ENCODE data around the gene NEU1.

Gene NEU1

GRCh38 chr6:31905041-31905440 lies 42.4 kb upstream of the NEU1 start:
- in situ Hi-C loops (cut with MboI; ENCODE audit: low sequenced_read_pairs, unreplicated experiment), result no loop called here
- DNase-seq (ENCODE audit: low spot score), result no peak
- TF ChIP-seq CTCF (IDR thresholded peaks at IDR 0.05; ENCODE audit: borderline replicate concordance, control extremely low read depth, extremely low read depth, insufficient read depth, missing control alignments), result no peak

GRCh38 chr6:31903957-31904356 lies 41.3 kb upstream of the NEU1 start:
- in situ Hi-C loops (cut with MboI; ENCODE audit: low sequenced_read_pairs, unreplicated experiment), result no loop called here
- DNase-seq (ENCODE audit: low spot score), result no peak

GRCh38 chr6:31901953-31902643 lies 39.5 kb upstream of the NEU1 start, which contains the start of gene ZBTB12:
Gene ZBTB12 (minus strand): TSS chr6:31902086. CDS start chr6:31901305, 781 bp downstream.
- in situ Hi-C loops (cut with MboI; ENCODE audit: low sequenced_read_pairs, unreplicated experiment), result no loop called here
- TF ChIP-seq CTCF (IDR thresholded peaks at IDR 0.05; ENCODE audit: borderline replicate concordance, control extremely low read depth, extremely low read depth, insufficient read depth, missing control alignments), result no peak
- DNase-seq (ENCODE audit: low spot score), result peak; percentile 95

More at GRCh38 chr6:31903957-31904356, 41.3 kb upstream of the NEU1 start:
- no peak for TF ChIP-seq CTCF (IDR thresholded peaks at IDR 0.05; ENCODE audit: borderline replicate concordance, control extremely low read depth, extremely low read depth, insufficient read depth, missing control alignments)

DNA sequence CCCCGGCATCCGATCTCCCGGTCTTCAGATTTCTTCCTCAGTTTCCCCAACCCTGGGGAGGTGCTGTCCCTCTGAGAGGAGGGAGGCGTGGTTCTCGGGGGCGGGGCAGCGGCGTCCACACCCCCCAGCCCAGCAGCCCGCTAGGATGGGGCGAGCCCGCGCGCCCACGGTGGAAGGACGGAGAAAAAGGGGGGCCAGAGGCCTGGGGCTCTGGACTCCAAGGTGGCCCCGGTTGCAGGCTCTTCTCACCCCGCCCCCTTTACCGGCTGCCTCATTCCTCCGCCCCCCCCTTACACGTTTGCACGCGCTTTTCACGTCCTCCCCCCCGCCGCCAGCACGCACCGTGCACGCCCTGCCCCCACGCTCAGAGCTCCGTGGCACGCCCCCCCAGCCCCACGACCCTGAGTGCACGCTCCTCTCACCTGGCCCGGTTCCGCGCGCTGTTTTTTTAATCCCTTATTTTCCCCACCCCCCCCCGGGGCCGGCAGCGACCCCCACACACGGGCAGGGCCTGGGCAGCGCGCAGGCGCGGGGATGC lies 38.9 kb upstream of the NEU1 start:
- TF ChIP-seq CTCF (IDR thresholded peaks at IDR 0.05; ENCODE audit: borderline replicate concordance, control extremely low read depth, extremely low read depth, insufficient read depth, missing control alignments), result no peak
- in situ Hi-C loops (cut with MboI; ENCODE audit: low sequenced_read_pairs, unreplicated experiment), result no loop called here
- DNase-seq (ENCODE audit: low spot score), result peak; percentile 81

DNA sequence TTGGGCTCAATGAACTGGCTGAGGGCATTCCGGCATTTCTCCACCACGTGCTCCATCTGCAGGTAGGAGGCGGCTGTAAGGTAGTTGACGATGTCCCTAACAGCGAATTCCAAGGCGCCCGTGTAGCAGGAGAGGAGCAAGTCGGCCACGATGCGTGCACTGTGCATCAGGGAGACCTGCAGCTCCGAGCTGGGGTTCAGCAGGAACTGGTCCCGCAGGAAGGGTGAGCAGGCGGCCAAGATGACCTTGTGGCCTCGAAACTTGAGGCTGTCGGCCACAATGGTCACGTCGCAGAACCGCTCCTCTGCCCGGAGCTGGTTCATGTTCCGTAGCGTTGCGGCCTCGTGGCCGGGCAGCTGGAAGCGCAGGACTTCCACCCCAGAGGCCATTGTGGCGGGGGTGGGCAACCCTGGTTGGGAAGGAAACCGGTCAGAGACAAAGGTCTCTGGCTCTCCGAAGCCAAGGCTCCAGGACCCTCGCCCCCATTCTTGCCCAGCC lies 38.3 kb upstream of the NEU1 start:
- DNase-seq (ENCODE audit: low spot score), result no peak
- in situ Hi-C loops (cut with MboI; ENCODE audit: low sequenced_read_pairs, unreplicated experiment), result no loop called here
- no peak for TF ChIP-seq CTCF (IDR thresholded peaks at IDR 0.05; ENCODE audit: borderline replicate concordance, control extremely low read depth, extremely low read depth, insufficient read depth, missing control alignments)

GRCh38 chr6:31899882-31900722 lies 37.5 kb upstream of the NEU1 start:
- DNase-seq (ENCODE audit: low spot score), result no peak
- no peak for TF ChIP-seq CTCF (IDR thresholded peaks at IDR 0.05; ENCODE audit: borderline replicate concordance, control extremely low read depth, extremely low read depth, insufficient read depth, missing control alignments)
- in situ Hi-C loops (cut with MboI; ENCODE audit: low sequenced_read_pairs, unreplicated experiment), result no loop called here
